Left lung (tissue), 10 donors: ENCODE data around the gene PRKD3. TPM values are rescaled to one million over a fixed set of nuclear protein-coding genes. Genes with fewer than 3 reads are reported as not detected.
A peak's percentile ranks its signal among the peaks of the same experiment; 100 is the strongest.

ENCODE experiments used
- ATAC-seq: fragments of 200-7000 bp; cut with Tn5 transposase; one replicate; pipeline ENCODE4 v1.9.1; 2020; ENCODE audit warnings: moderate library complexity
- DNase-seq, 4 donors: peaks; one replicate each; pipeline ENCODE4 v3.0.0-alpha.2; 2013 to 2020
- H3K27ac ChIP-seq, 2 donors: fragments of 200-600 bp; sonication (generic) in 1 of 2; one replicate each; pipeline versions ENCODE4 v1.5.0 to v1.8.0; 2020 to 2021
- H3K27me3 ChIP-seq, 2 donors: fragments of 200-600 bp; sonication (generic) in 1 of 2; one replicate each; pipeline versions ENCODE4 v1.5.0 to v1.8.0; 2020 to 2021
- H3K36me3 ChIP-seq, 2 donors: fragments of 200-600 bp; sonication (generic) in 1 of 2; one replicate each; pipeline versions ENCODE4 v1.5.0 to v1.8.0; 2020 to 2021
- H3K4me1 ChIP-seq, 2 donors: fragments of 200-600 bp; one replicate each; pipeline ENCODE4 v1.8.0; 2021
- H3K4me3 ChIP-seq, 2 donors: fragments of 200-600 bp; sonication (generic) in 1 of 2; one replicate each; pipeline versions ENCODE4 v1.5.0 to v1.8.0; 2020 to 2021; ENCODE audit warnings: mild to moderate bottlenecking in 1 of 2
- H3K9me3 ChIP-seq, 2 donors: fragments of 200-600 bp; sonication (generic) in 1 of 2; one replicate each; pipeline versions ENCODE4 v1.5.0 to v1.8.0; 2020 to 2021
- intact Hi-C, 2 donors: fragments of 100-400 bp; cut with DNase I; formaldehyde crosslinking; loops; one replicate each; pipeline versions ENCODE4 v1.11.2 to v1.14.2; 2022
- polyA plus RNA-seq, 6 donors: library from polyadenylated mRNA; unstranded; fragments of 120-200 nt; gene quantifications; one replicate each; pipeline ENCODE4 v1.2.1, GENCODE V29; 2013; ENCODE audit not compliant: insufficient read length in 6 of 6
- total RNA-seq, 2 donors: library from RNA; stranded (reverse); fragmentation: NEBNext Ultra II Directional; extraction: Animal tissue kit (Norgen Biotek cat#: 25700); gene quantifications; one replicate each; pipeline ENCODE4 v1.2.1, GENCODE V29; 2021
- TF ChIP-seq, protein P1 (sequence below), 2 donors: fragments of 200-600 bp; sonication (generic) in 1 of 2; IDR thresholded peaks; one replicate each; pipeline versions ENCODE4 v1.5.0 to v1.8.0; 2021; ENCODE audit warnings: antibody characterized with exemption in 2 of 2
- donor health status: DM: no; HTN: yes; CAD: no.
- donor health status: DM: no; HTN: no; CAD: no.

Gene PRKD3
- total and polyA plus RNA-seq, 8 donors, result 36.2 to 65.8 (median 56.9) TPM

DNA sequence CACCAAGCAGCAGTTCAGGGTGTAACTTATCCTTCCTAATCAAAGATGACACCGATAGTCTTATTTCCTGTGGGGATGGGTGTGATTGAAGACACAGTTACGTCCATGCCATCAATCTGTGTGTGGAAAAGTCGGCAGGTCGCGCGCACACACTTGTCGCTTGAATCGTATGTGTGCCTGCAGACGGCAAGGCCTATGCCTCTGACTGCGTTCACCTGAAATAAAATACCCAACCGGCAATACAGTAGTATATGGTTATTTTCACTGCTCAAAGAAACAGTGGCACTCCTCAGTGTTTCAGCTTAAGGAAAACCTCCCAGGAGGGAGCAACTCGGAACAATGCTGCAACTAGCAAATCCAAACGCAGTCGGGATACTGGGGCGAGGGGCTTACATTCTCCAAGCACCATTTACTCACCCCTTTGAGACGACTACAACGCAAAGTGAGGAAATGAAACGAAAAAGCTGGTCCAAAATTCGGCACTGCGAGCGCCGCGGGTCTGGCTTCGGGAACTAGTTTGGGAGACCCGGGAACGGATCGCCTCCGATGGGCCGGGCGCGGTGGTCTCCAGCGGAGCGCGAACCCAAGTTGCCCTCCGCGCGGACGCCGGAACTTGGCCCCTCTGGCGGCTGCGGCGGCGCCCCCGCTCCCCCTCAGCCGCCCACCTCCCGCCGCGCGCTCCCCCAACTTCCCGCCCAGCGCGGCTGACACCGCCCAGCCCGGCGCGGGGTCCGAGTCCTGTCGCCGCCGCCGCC is 675 bp downstream of the PRKD3 start:
- ATAC-seq, result peak; percentile 33
- Histone ChIP-seq H3K27ac (peak overlapping the region; percentile 71 to 90), H3K4me1 (peaks cover 15 to 63% of the 10 kb centered on the region in 2 donors), H3K27me3 (peaks cover 0 to 5% of the 10 kb centered on the region in 2 donors), H3K4me3 (peak overlapping the region; percentile 71 to 78), H3K9me3 (no peaks in the 10 kb centered on the region), H3K36me3 (no peaks in the 10 kb centered on the region)
- peak in 3 of 4 donors; percentile 43 to 81 (median 48) for DNase-seq
- intact Hi-C loops, result no loop called here
- TF ChIP-seq, protein P1, sequence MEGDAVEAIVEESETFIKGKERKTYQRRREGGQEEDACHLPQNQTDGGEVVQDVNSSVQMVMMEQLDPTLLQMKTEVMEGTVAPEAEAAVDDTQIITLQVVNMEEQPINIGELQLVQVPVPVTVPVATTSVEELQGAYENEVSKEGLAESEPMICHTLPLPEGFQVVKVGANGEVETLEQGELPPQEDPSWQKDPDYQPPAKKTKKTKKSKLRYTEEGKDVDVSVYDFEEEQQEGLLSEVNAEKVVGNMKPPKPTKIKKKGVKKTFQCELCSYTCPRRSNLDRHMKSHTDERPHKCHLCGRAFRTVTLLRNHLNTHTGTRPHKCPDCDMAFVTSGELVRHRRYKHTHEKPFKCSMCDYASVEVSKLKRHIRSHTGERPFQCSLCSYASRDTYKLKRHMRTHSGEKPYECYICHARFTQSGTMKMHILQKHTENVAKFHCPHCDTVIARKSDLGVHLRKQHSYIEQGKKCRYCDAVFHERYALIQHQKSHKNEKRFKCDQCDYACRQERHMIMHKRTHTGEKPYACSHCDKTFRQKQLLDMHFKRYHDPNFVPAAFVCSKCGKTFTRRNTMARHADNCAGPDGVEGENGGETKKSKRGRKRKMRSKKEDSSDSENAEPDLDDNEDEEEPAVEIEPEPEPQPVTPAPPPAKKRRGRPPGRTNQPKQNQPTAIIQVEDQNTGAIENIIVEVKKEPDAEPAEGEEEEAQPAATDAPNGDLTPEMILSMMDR (IDR thresholded peaks at IDR 0.05), result no peak

DNA sequence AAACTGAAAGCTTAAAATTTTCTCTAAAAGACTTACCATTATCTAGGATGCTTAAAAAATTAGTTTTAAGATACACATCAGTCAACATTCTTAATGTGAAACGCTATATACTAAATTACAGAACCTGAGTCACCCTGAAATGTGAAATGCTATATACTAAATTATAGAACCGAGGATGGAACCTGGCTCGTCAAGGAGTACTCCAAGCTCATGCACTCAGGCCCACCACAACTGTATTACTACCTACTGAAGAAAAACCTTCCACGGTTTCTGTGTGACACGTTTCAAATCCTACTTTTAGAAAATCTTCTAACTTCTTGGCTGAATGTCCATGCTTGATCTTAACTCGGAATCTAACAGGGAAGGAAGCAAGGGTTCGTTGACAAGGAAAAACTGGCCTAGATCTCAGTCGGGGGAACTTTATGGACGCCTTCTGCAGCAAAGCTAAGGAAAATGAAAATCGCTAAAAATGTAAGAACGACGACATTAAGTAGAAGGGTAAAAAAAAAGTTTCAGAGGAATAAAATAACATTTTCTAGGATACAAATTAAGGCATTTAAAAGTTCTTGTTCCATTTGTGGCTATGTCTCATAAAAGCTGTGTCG is 1.4 kb downstream of the PRKD3 start:
- H3K4me1 ChIP-seq, result peaks cover 18 to 70% of the 10 kb centered on the region in 2 donors
- DNase-seq (no peak), ATAC-seq (no peak)
- peaks cover 0 to 5% of the 10 kb centered on the region in 2 donors for H3K27me3 ChIP-seq
- H3K4me3 ChIP-seq, result peak overlapping the region; percentile 71 to 78
- peak overlapping the region; percentile 71 to 90 for H3K27ac ChIP-seq
- H3K36me3 ChIP-seq, result no peaks in the 10 kb centered on the region
- TF ChIP-seq, protein P1 (IDR thresholded peaks at IDR 0.05), result no peak
- intact Hi-C loops, result no loop called here
- H3K9me3 ChIP-seq, result no peaks in the 10 kb centered on the region

DNA sequence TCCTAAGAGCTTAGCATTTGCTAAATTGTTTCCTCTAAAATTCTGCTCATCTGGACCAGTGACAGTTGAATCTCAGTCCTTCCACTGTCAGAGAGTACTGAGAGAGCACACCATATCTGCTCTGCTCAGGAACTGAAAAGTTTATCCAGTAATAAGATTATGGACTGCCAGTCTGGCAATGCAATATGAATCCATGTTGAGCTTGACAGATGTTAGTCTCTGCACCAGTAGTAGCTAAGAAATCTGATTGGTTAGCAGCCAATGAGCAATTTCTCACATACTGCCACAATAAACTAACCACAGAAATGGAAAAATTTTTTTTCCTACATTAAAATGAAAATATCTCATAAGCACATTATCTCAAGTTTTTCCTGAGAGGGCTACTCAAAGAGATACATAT is 2.3 kb downstream of the PRKD3 start:
- Histone ChIP-seq H3K27ac (no peak overlapping the region), H3K4me1 (peaks cover 21 to 75% of the 10 kb centered on the region in 2 donors), H3K36me3 (no peaks in the 10 kb centered on the region), H3K4me3 (peak overlapping the region in 1 of 2 donors; percentile 78), H3K9me3 (no peaks in the 10 kb centered on the region), H3K27me3 (peaks cover 0 to 5% of the 10 kb centered on the region in 2 donors)
- TF ChIP-seq, protein P1 (IDR thresholded peaks at IDR 0.05), result no peak
- ATAC-seq (no peak), DNase-seq (no peak)
- intact Hi-C loops, result no loop called here

DNA sequence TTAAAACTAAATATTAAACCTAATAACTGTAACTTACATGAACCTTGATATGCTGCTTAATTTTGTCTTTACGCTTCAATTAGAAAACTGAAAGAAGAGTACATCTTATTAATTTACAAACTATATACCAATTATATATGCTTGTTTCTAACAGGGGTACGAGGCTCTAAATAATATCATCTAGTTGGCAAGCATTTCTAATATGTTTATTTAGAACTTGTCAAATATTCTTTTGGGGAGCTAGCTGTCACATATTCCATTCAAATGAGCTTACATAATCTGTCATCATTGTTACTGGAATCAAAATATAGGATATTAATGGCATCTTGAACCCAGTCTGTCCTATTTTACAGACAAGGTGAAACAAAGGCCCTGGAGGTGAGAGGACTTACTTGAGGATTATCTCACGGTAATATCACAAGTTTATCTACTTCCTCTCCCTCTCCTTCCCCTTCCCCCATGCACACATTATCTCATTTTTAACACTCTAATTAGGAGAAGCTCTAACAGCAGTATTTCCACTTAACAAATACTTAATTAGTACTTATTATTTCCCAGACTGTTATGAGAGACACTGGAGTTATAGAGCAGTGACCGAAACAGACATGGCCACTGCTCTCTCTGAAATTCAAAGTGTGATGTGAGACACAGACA is 3.5 kb downstream of the PRKD3 start:
- TF ChIP-seq, protein P1 (IDR thresholded peaks at IDR 0.05), result no peak
- DNase-seq (no peak), ATAC-seq (no peak)
- no peak overlapping the region for H3K4me3 ChIP-seq
- H3K27me3 ChIP-seq, result peaks cover 0 to 5% of the 10 kb centered on the region in 2 donors
- H3K4me1 ChIP-seq, result peaks cover 21 to 68% of the 10 kb centered on the region in 2 donors
- no peaks in the 10 kb centered on the region for H3K36me3 ChIP-seq
- no peak overlapping the region for H3K27ac ChIP-seq
- no peaks in the 10 kb centered on the region for H3K9me3 ChIP-seq
- intact Hi-C loops, result no loop called here
